Endothelial cell (in vitro differentiated cells): ENCODE results near the gene HAS3. TPM values are rescaled to one million over a fixed set of nuclear protein-coding genes. Genes with fewer than 3 reads are reported as not detected.

Experiments used
- DNase-seq: peaks from one replicate; pipeline ENCODE4 v3.0.0; 2021; ENCODE audit warnings: low spot score
- H3K27ac Mint-ChIP-seq: one replicate; pipeline ENCODE4 v1.8.0; 2021; ENCODE audit warnings: mixed read lengths, inconsistent platforms; ENCODE audit not compliant: unreplicated experiment
- H3K27me3 Mint-ChIP-seq: one replicate; pipeline ENCODE4 v1.8.0; 2021; ENCODE audit warnings: mild to moderate bottlenecking, moderate library complexity, mixed read lengths, inconsistent platforms; ENCODE audit not compliant: unreplicated experiment
- H3K36me3 Mint-ChIP-seq: one replicate; pipeline ENCODE4 v1.8.0; 2021; ENCODE audit warnings: mild to moderate bottlenecking, low read depth, mixed read lengths, inconsistent platforms; ENCODE audit not compliant: unreplicated experiment
- H3K4me1 Mint-ChIP-seq: one replicate; pipeline ENCODE4 v1.8.0; 2021; ENCODE audit warnings: mild to moderate bottlenecking, mixed read lengths, inconsistent platforms; ENCODE audit not compliant: unreplicated experiment
- H3K4me3 Mint-ChIP-seq: one replicate; pipeline ENCODE4 v1.8.0; 2021; ENCODE audit warnings: mild to moderate bottlenecking, mixed read lengths, inconsistent platforms; ENCODE audit not compliant: unreplicated experiment
- H3K9me3 Mint-ChIP-seq: one replicate; pipeline ENCODE4 v1.8.0; 2021; ENCODE audit warnings: mixed read lengths, inconsistent platforms; ENCODE audit not compliant: unreplicated experiment
- CTCF ChIP-seq: fragments of 200-600 bp; sonication (generic); IDR thresholded peaks from one replicate; pipeline ENCODE4 v1.5.0; 2021; ENCODE audit warnings: antibody characterized with exemption; ENCODE audit not compliant: unreplicated experiment
- total RNA-seq: library from RNA; stranded (reverse); fragmentation: NEBNext Ultra II Directional; extraction: Animal tissue kit (Norgen Biotek cat#: 25700); gene quantifications from one replicate; pipeline ENCODE4 v1.2.1, GENCODE V29; 2021; ENCODE audit not compliant: unreplicated experiment

Gene HAS3
- total RNA-seq, 1 donor from 2014 or later = 2.7 TPM

GRCh38 chr16:69110406-69110805 lies 5.0 kb downstream of the HAS3 start:
- no peak for TF ChIP-seq CTCF
- H3K36me3 Mint-ChIP-seq = no peaks in the 10 kb centered on the region

GRCh38 chr16:69111216-69111875 lies 5.9 kb downstream of the HAS3 start:
- Mint-ChIP-seq H3K27ac (no peak overlapping the region), H3K27me3 (peaks cover 6% of the 10 kb centered on the region), H3K4me1 (peaks cover 14% of the 10 kb centered on the region), H3K36me3 (no peaks in the 10 kb centered on the region), H3K4me3 (no peak overlapping the region), H3K9me3 (no peaks in the 10 kb centered on the region)
- no peak for DNase-seq
- no peak for TF ChIP-seq CTCF

More at GRCh38 chr16:69110406-69110805, 5.0 kb downstream of the HAS3 start:
- Mint-ChIP-seq H3K27me3 (peaks cover 9% of the 10 kb centered on the region), H3K4me3 (peak overlapping the region; percentile 59), H3K9me3 (no peaks in the 10 kb centered on the region), H3K27ac (no peak overlapping the region), H3K4me1 (peaks cover 16% of the 10 kb centered on the region)
- no peak for DNase-seq

GRCh38 chr16:69111876-69112230 lies 6.4 kb downstream of the HAS3 start:
- Mint-ChIP-seq H3K36me3 (no peaks in the 10 kb centered on the region), H3K4me3 (no peak overlapping the region), H3K27ac (no peak overlapping the region), H3K9me3 (no peaks in the 10 kb centered on the region), H3K4me1 (peaks cover 14% of the 10 kb centered on the region), H3K27me3 (peaks cover 6% of the 10 kb centered on the region)
- DNase-seq = no peak
- TF ChIP-seq CTCF = no peak

- peaks cover 10% of the 10 kb centered on the region for H3K4me1 Mint-ChIP-seq
- no peaks in the 10 kb centered on the region for H3K36me3 Mint-ChIP-seq
- peaks cover 7% of the 10 kb centered on the region for H3K27me3 Mint-ChIP-seq
- H3K27ac Mint-ChIP-seq = no peak overlapping the region
- no peaks in the 10 kb centered on the region for H3K9me3 Mint-ChIP-seq
- H3K4me3 Mint-ChIP-seq = no peak overlapping the region
- DNase-seq = peak; percentile 86
- peak; percentile 80 for TF ChIP-seq CTCF
Measured at GRCh38 chr16:69112285-69113129, 7.1 kb downstream of the HAS3 start.

- no peaks in the 10 kb centered on the region for H3K9me3 Mint-ChIP-seq
- H3K36me3 Mint-ChIP-seq = peaks cover 7% of the 10 kb centered on the region
- H3K27ac Mint-ChIP-seq = no peak overlapping the region
- TF ChIP-seq CTCF = no peak
- DNase-seq = no peak
- peaks cover 8% of the 10 kb centered on the region for H3K27me3 Mint-ChIP-seq
- H3K4me3 Mint-ChIP-seq = no peak overlapping the region
- peaks cover 13% of the 10 kb centered on the region for H3K4me1 Mint-ChIP-seq
Measured at GRCh38 chr16:69113216-69113615, 7.8 kb downstream of the HAS3 start.
